ENCODE data around the gene CASTOR1. TPM values are rescaled to one million over a fixed set of nuclear protein-coding genes. Genes with fewer than 3 reads are reported as not detected.
A peak's percentile ranks its signal among the peaks of the same experiment; 100 is the strongest.

The CASTOR1 gene
- total RNA-seq, 6 experiments from 2014 or later: 4.5 to 8.1 (median 5.7) TPM

DNA sequence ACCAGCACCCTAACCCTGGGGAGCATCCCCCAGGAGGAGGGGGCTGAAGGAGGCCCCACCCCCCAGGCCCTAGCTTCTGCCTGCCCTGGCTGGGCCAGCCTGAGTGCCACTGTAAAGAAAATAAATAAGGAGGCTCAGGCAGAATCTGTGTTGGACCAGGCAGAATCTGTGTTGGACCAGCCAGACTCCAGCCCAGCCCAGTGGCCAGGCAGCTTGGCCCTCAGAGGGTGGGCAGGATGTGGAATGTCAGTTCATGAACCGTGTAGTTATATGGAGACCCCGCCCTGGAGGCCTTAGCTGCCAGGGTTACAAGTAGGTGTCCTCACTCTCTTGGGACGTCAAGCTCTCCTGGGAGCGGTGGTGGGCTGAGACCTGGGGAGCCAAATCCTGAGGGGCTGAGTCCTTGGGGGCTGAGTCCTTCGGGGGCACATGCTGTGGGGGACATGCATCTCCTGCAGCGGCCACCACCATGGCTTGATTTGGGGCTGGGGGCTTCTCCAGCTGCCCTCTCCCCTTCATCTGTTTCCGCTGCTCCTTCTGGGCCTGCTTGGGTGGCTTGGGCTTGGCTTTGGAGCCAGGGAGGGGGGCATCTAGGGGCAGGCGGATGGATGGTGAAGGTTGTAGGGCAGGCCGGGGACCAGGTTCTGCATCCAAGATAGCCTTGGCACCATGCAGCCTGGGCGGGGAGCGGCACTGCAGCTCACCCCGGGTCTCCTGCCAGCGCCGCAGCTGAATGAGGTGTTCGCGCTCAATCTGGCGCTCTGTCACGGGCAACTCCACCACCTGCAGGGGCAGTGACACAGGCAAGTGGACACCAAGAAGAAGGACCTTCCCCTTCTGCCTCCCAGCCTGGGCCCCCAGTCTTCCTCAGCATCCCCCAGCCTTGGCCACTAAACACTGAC lies 3.0 kb upstream of the CASTOR1 start:
- Mint-ChIP-seq H3K36me3 (ENCODE audit: low read depth) (peaks cover 14% of the 10 kb centered on the region; the same call in 1 of the 2 replicates), H3K27ac (no peak overlapping the region), H3K27me3 (ENCODE audit: insufficient read depth) (peaks cover 4% of the 10 kb centered on the region), H3K9me3 (no peaks in the 10 kb centered on the region), H3K4me1 (ENCODE audit: low read depth) (peaks cover 27% of the 10 kb centered on the region), H3K4me3 (no peak overlapping the region)
- DNase-seq: no peak
- TF ChIP-seq, protein P1, sequence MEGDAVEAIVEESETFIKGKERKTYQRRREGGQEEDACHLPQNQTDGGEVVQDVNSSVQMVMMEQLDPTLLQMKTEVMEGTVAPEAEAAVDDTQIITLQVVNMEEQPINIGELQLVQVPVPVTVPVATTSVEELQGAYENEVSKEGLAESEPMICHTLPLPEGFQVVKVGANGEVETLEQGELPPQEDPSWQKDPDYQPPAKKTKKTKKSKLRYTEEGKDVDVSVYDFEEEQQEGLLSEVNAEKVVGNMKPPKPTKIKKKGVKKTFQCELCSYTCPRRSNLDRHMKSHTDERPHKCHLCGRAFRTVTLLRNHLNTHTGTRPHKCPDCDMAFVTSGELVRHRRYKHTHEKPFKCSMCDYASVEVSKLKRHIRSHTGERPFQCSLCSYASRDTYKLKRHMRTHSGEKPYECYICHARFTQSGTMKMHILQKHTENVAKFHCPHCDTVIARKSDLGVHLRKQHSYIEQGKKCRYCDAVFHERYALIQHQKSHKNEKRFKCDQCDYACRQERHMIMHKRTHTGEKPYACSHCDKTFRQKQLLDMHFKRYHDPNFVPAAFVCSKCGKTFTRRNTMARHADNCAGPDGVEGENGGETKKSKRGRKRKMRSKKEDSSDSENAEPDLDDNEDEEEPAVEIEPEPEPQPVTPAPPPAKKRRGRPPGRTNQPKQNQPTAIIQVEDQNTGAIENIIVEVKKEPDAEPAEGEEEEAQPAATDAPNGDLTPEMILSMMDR (IDR thresholded peaks at IDR 0.05): no peak

DNA sequence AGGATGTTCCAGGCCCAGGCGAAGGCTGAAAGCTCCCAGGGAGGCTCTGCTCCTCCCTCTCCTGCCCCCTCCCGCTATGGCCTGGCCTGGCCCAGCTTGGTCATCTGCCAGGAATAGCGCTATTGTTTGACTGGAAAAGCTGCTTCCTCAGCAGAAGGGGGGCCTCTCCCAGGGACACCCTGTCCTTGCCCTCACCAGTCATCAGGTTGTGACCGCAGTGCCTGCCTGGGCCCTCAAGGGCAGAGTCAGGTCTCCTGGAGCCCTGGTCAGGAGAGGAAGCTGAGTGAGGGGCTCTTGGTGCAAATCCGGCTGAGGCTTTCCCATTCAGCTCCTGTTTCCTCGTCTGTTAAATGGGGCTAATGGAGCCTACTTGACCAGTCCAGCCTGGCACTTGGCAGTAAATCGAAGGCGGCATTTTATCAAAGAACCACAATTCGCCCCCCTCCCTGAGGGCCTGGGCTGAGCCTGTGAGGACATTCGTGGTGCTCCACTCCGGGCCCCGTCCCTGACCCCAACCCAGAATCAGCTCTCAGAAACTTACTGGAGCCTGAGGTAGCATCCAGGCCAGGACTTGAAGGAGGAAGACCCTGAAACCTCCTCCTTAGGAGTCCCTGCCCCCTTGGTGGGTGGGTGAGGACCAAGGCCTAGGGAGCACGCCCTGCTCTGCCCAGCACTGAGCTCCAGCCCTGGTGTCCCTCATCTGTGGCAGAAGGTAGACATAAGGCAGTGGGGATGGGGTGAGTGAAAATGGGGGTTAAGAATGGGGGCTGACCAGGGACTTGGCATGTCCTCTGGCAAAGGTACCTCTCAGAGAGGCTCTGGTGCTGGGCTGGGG lies 2.0 kb upstream of the CASTOR1 start:
- Mint-ChIP-seq H3K4me1 (ENCODE audit: low read depth) (peaks cover 27% of the 10 kb centered on the region), H3K27ac (peak overlapping the region; percentile 69), H3K27me3 (ENCODE audit: insufficient read depth) (peaks cover 7% of the 10 kb centered on the region), H3K4me3 (no peak overlapping the region), H3K9me3 (no peaks in the 10 kb centered on the region), H3K36me3 (ENCODE audit: low read depth) (peaks cover 10% of the 10 kb centered on the region; the same call in 1 of the 2 replicates)
- DNase-seq: no peak
- TF ChIP-seq, protein P1 (IDR thresholded peaks at IDR 0.05): no peak

DNA sequence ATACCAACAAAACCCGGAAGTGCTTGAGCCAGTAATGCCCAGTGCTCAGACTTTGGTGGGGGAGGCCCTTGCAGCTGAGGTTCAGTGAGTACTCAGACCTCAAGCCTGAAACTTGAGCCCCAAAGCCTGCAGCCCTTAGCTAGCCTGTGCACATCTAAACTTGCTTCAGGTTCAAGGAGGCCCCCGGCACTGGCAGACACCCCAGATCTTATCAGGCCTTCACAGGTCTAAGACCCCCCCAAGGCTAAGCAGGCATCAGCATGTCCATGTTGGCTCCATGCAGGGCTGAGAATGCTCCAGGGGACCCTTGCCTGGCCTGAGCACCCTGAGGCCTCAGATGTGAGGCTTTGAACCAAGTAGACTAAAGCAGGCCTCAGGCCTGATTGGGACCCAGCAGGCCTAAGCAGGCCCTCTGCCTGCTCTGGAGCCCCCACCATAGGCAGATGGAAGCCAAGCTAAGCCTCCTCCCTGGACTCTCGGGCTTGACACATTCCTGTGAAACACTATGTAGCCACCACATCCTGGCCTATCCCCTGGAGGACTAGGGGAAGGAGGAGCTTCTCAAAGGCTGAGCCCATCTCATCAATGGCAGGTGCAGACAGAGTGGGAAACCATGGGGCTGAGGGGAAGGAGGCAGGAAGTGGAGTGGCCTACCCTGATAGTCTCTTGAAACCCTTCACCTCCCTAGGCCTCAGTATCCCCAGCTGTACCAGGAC lies 1.2 kb upstream of the CASTOR1 start:
- H3K9me3 Mint-ChIP-seq: no peaks in the 10 kb centered on the region
- DNase-seq: peak; percentile 36
- H3K27me3 Mint-ChIP-seq (ENCODE audit: insufficient read depth): peaks cover 3% of the 10 kb centered on the region
- peak overlapping the region; percentile 82 for H3K4me3 Mint-ChIP-seq
- H3K27ac Mint-ChIP-seq: peak overlapping the region; percentile 69
- peaks cover 10% of the 10 kb centered on the region; the same call in 1 of the 2 replicates for H3K36me3 Mint-ChIP-seq (ENCODE audit: low read depth)
- H3K4me1 Mint-ChIP-seq (ENCODE audit: low read depth): peaks cover 27% of the 10 kb centered on the region
- TF ChIP-seq, protein P1 (IDR thresholded peaks at IDR 0.05): no peak

- Mint-ChIP-seq H3K4me3 (peak overlapping the region; percentile 82), H3K27me3 (ENCODE audit: insufficient read depth) (peaks cover 3% of the 10 kb centered on the region), H3K4me1 (ENCODE audit: low read depth) (peaks cover 27% of the 10 kb centered on the region), H3K27ac (peak overlapping the region; percentile 69), H3K9me3 (no peaks in the 10 kb centered on the region), H3K36me3 (ENCODE audit: low read depth) (peaks cover 10% of the 10 kb centered on the region; the same call in 1 of the 2 replicates)
- TF ChIP-seq, protein P1 (IDR thresholded peaks at IDR 0.05): peak; percentile 6; the same call in 1 of the 2 replicates
- no peak for DNase-seq
These were observed 642 bp upstream of the CASTOR1 start for GRCh38 chr22:30289980-30290313.
